IMR-90 (cell line): ENCODE results near the gene HIF1AN. TPM values are rescaled to one million over a fixed set of nuclear protein-coding genes. Genes with fewer than 3 reads are reported as not detected.

ENCODE experiments used
- ATAC-seq: fragments of 200-7000 bp; cut with Tn5 transposase; 2 replicates; pipeline ENCODE4 v1.9.1; 2020; ENCODE audit warnings: low read depth, mild to moderate bottlenecking, moderate library complexity
- BruUV-seq: library from RNA; stranded (reverse); fragments of 400-500 nt; replicated peaks from 2 replicates; lab custom pipeline; 2021; lab: Mats Ljungman, UMichigan
- CTCF ChIA-PET: fragments of 300-600 bp; formaldehyde crosslinking; extraction: SDS; loops from one replicate; lab custom pipeline; 2021; ENCODE audit warnings: antibody characterized with exemption; lab: Yijun Ruan, JAX
- POLR2A ChIA-PET: fragments of 300-600 bp; sonication (Branson Sonifier 250); formaldehyde crosslinking; loops from one replicate; lab custom pipeline; 2022; ENCODE audit warnings: antibody characterized with exemption; ENCODE audit not compliant: unreplicated experiment; lab: Charles Lee
- DNase-seq: peaks from one replicate; pipeline ENCODE4 v3.0.0; 2013
- H2AFZ ChIP-seq: replicated peaks from 2 replicates; pipeline ENCODE3; 2013; ENCODE audit warnings: low read length, mild to moderate bottlenecking; ENCODE audit not compliant: poor library complexity
- H2AK5ac ChIP-seq: 2 replicates; pipeline ENCODE4 v1.6.1; 2013; ENCODE audit warnings: low read depth, low read length, inconsistent platforms
- H2AK9ac ChIP-seq: replicated peaks from 2 replicates; pipeline ENCODE3; 2013; ENCODE audit warnings: mild to moderate bottlenecking, low read depth, low read length, moderate library complexity; ENCODE audit not compliant: poor library complexity
- H2BK120ac ChIP-seq: 2 replicates; pipeline ENCODE4 v1.6.1; 2013; ENCODE audit warnings: low read depth, low read length, inconsistent platforms
- H2BK15ac ChIP-seq: 3 replicates; pipeline ENCODE4 v1.6.1; 2013; ENCODE audit warnings: low read depth, low read length, inconsistent platforms
- H2BK20ac ChIP-seq: 2 replicates; pipeline ENCODE4 v1.6.1; 2013; ENCODE audit warnings: low read depth, mild to moderate bottlenecking, inconsistent platforms, low read length, moderate library complexity
- H2BK5ac ChIP-seq: 2 replicates; pipeline ENCODE4 v1.6.1; 2013; ENCODE audit warnings: mild to moderate bottlenecking, low read depth, low read length, inconsistent platforms; ENCODE audit not compliant: poor library complexity, severe bottlenecking
- H3K14ac ChIP-seq: replicated peaks from 2 replicates; pipeline ENCODE4 v1.6.1; 2013; ENCODE audit warnings: low read depth, low read length, inconsistent platforms
- H3K18ac ChIP-seq: 2 replicates; pipeline ENCODE4 v1.6.1; 2013; ENCODE audit warnings: low read depth, low read length, control low read depth
- H3K23ac ChIP-seq: 2 replicates; pipeline ENCODE4 v1.6.1; 2013; ENCODE audit warnings: low read depth, low read length, inconsistent platforms
- H3K27ac ChIP-seq: 2 replicates; pipeline ENCODE4 v1.5.1; 2013; ENCODE audit warnings: mild to moderate bottlenecking, control low read depth, low read length; ENCODE audit not compliant: insufficient read depth
- H3K27me3 ChIP-seq: 2 replicates; pipeline ENCODE4 v1.6.1; 2013; ENCODE audit warnings: low read length; ENCODE audit not compliant: control insufficient read depth, insufficient read depth
- H3K36me3 ChIP-seq: 2 replicates; pipeline ENCODE4 v1.6.1; 2013; ENCODE audit warnings: low read length, mixed read lengths; ENCODE audit not compliant: control insufficient read depth, insufficient read depth
- H3K4ac ChIP-seq: 2 replicates; pipeline ENCODE4 v1.6.1; 2013; ENCODE audit warnings: low read depth, low read length, inconsistent platforms
- H3K4me1 ChIP-seq: 2 replicates; pipeline ENCODE4 v1.6.1; 2013; ENCODE audit warnings: low read length, mixed read lengths; ENCODE audit not compliant: control insufficient read depth, insufficient read depth
- H3K4me2 ChIP-seq: 2 replicates; pipeline ENCODE4 v1.6.1; 2013; ENCODE audit warnings: low read depth, mild to moderate bottlenecking, control low read depth, low read length, moderate library complexity
- H3K4me3 ChIP-seq: 2 replicates; pipeline ENCODE4 v1.5.1; 2013; ENCODE audit warnings: low read depth, mild to moderate bottlenecking, control low read depth, low read length, moderate library complexity; ENCODE audit not compliant: insufficient read depth
- H3K56ac ChIP-seq: 2 replicates; pipeline ENCODE4 v1.6.1; 2013; ENCODE audit warnings: low read length, inconsistent platforms; ENCODE audit not compliant: insufficient read depth; ENCODE audit errors: extremely low read depth
- H3K79me1 ChIP-seq, 2 experiments: 2 replicates each; pipeline ENCODE4 v1.6.1; 2013; ENCODE audit warnings: low read length in 2 of 2, inconsistent platforms in 1 of 2, low read depth in 1 of 2
- H3K9ac ChIP-seq: 2 replicates; pipeline ENCODE4 v1.6.1; 2013; ENCODE audit warnings: low read depth, low read length, control low read depth
- H3K9me1 ChIP-seq: 2 replicates; pipeline ENCODE4 v1.6.1; 2013; ENCODE audit warnings: low read length, inconsistent platforms; ENCODE audit not compliant: insufficient read depth
- H3K9me3 ChIP-seq: 2 replicates; pipeline ENCODE4 v1.6.1; 2013; ENCODE audit warnings: low read length; ENCODE audit not compliant: control insufficient read depth, insufficient read depth
- H4K20me1 ChIP-seq: 2 replicates; pipeline ENCODE4 v1.6.1; 2013; ENCODE audit warnings: low read length, inconsistent platforms; ENCODE audit not compliant: insufficient read depth
- H4K5ac ChIP-seq: 2 replicates; pipeline ENCODE4 v1.6.1; 2013; ENCODE audit warnings: mild to moderate bottlenecking, low read depth, low read length, control low read depth
- H4K8ac ChIP-seq, 2 experiments: 2 replicates each; pipeline ENCODE4 v1.6.1; 2013; ENCODE audit warnings: low read depth in 2 of 2, low read length in 2 of 2, control low read depth in 1 of 2, inconsistent platforms in 1 of 2
- H4K91ac ChIP-seq: 2 replicates; pipeline ENCODE4 v1.6.1; 2013; ENCODE audit warnings: low read depth, low read length, inconsistent platforms; ENCODE audit not compliant: insufficient read depth
- BHLHE40 ChIP-seq: fragments of 150-350 bp; IDR thresholded peaks from 2 replicates; pipeline ENCODE4 v1.6.1; 2016; ENCODE audit warnings: mild to moderate bottlenecking, low read depth, low read length
- ELK1 ChIP-seq: fragments of 150-350 bp; IDR thresholded peaks from 2 replicates; pipeline ENCODE4 v1.6.1; 2016; ENCODE audit warnings: low read depth, mild to moderate bottlenecking, low read length, moderate library complexity, borderline replicate concordance
- FOS ChIP-seq: fragments of 150-350 bp; IDR thresholded peaks from 2 replicates; pipeline ENCODE4 v1.6.1; 2016; ENCODE audit warnings: low read depth, low read length
- MAFK ChIP-seq: IDR thresholded peaks from 2 replicates; pipeline ENCODE4 v1.6.1; 2012; ENCODE audit warnings: low read depth, low read length, improper control_type of control experiment
- MAZ ChIP-seq: IDR thresholded peaks from 2 replicates; pipeline ENCODE4 v1.6.1; 2012; ENCODE audit warnings: low read depth, mild to moderate bottlenecking, low read length, improper control_type of control experiment, moderate library complexity, borderline replicate concordance
- MXI1 ChIP-seq: IDR thresholded peaks from 2 replicates; pipeline ENCODE4 v1.6.1; 2012; ENCODE audit warnings: low read depth, mild to moderate bottlenecking, low read length, moderate library complexity, borderline replicate concordance
- POLR2A ChIP-seq: IDR thresholded peaks from 2 replicates; pipeline ENCODE4 v1.6.1; 2012; ENCODE audit warnings: mild to moderate bottlenecking, low read depth, low read length
- RAD21 ChIP-seq: IDR thresholded peaks from 2 replicates; pipeline ENCODE4 v1.6.1; 2012; ENCODE audit warnings: low read length, improper control_type of control experiment
- RCOR1 ChIP-seq: IDR thresholded peaks from 2 replicates; pipeline ENCODE4 v1.6.1; 2012; ENCODE audit warnings: mild to moderate bottlenecking, low read length, improper control_type of control experiment; ENCODE audit not compliant: insufficient replicate concordance
- RFX5 ChIP-seq: IDR thresholded peaks from 2 replicates; pipeline ENCODE4 v1.8.0; 2012; ENCODE audit warnings: low read depth, mild to moderate bottlenecking, low read length, moderate library complexity
- SMC3 ChIP-seq: fragments of 150-350 bp; IDR thresholded peaks from 2 replicates; pipeline ENCODE4 v1.6.1; 2016; ENCODE audit warnings: low read depth, mild to moderate bottlenecking, antibody characterized with exemption, low read length, moderate library complexity
- USF2 ChIP-seq: fragments of 150-350 bp; IDR thresholded peaks from 2 replicates; pipeline ENCODE4 v1.6.1; 2017; ENCODE audit warnings: mild to moderate bottlenecking, antibody characterized with exemption, low read length, low read depth
- WGBS, 2 experiments: methylation state at CpG; one replicate each; pipeline versions ENCODE4 v1.1.5 to v1.1.7; 2013; ENCODE audit warnings: missing lambda C conversion rate in 2 of 2; ENCODE audit not compliant: insufficient read length in 1 of 2; ENCODE audit errors: extremely low coverage in 2 of 2; 5-methylcytosine and 5-hydroxymethylcytosine counted together
- dilution Hi-C: fragments of 300-500 bp; cut with HindIII; formaldehyde crosslinking; loops from one replicate; pipeline ENCODE4 v1.14.3; 2018; ENCODE audit warnings: low sequenced_read_pairs; ENCODE audit not compliant: unreplicated experiment
- in situ Hi-C: fragments of 300-500 bp; cut with MboI; formaldehyde crosslinking; loops from 3 replicates; pipeline ENCODE4 v1.14.3; 2019; ENCODE audit warnings: low sequenced_read_pairs, inconsistent platforms, mixed read lengths
- intact Hi-C: fragments of 100-400 bp; cut with micrococcal nuclease; formaldehyde crosslinking; loops from 2 replicates; pipeline ENCODE4 v1.10.0; 2022
- polyA plus RNA-seq, 3 experiments: library from polyadenylated mRNA; depleted of rRNA; stranded (reverse); fragments of >200 nt; gene quantifications; 2 replicates each; pipeline ENCODE4 v1.2.3, GENCODE V29; 2012; ENCODE audit warnings: low replicate concordance in 1 of 3
- total RNA-seq: library from RNA; depleted of rRNA; stranded (reverse); fragments of >200 nt; gene quantifications from 2 replicates; pipeline ENCODE4 v1.2.3, GENCODE V29; 2012

HIF1AN gene
- total and polyA plus RNA-seq, 2 of the 4 experiments (the other 2 are of a cell fraction), result 10.2 to 10.3 TPM

GRCh38 chr10:100567249-100567648, 31.5 kb downstream of the HIF1AN start:
- no peak overlapping the region for H3K18ac ChIP-seq
- DNase-seq (no peak), ATAC-seq (no peak)
- no peak overlapping the region for H2BK5ac ChIP-seq
- no peaks in the 10 kb centered on the region for H3K36me3 ChIP-seq
- H3K4me3 ChIP-seq, result no peak overlapping the region
- in situ Hi-C loops (no loop called here), dilution Hi-C loops (no loop called here), intact Hi-C loops (loop anchor here (10.0 kb wide), 1 partner anchor 448 kb away; no protein-coding TSS in a partner anchor)
- H3K23ac ChIP-seq, result no peak overlapping the region
- no peak overlapping the region for H3K14ac ChIP-seq
- no peak overlapping the region for H4K8ac ChIP-seq
- ChIA-PET CTCF (no interaction called here), POLR2A (no interaction called here)
- no peak overlapping the region for H2BK20ac ChIP-seq
- no peaks in the 10 kb centered on the region for H4K20me1 ChIP-seq
- no peak overlapping the region for H2AK5ac ChIP-seq
- TF ChIP-seq RCOR1, result no peak
- TF ChIP-seq FOS, result no peak
- no peak for TF ChIP-seq MXI1
- no peak for TF ChIP-seq MAFK
- TF ChIP-seq MAZ, result no peak
- TF ChIP-seq ELK1, result no peak
- TF ChIP-seq SMC3, result no peak
- no peak for TF ChIP-seq RAD21
- TF ChIP-seq USF2, result no peak
- no peak for TF ChIP-seq RFX5
- no peak for TF ChIP-seq POLR2A
- no peak for TF ChIP-seq BHLHE40
- no peaks in the 10 kb centered on the region for H3K79me1 ChIP-seq
- H3K9ac ChIP-seq, result no peak overlapping the region
- no peak overlapping the region for H2BK15ac ChIP-seq
- H3K9me3 ChIP-seq, result no peaks in the 10 kb centered on the region
- H3K27ac ChIP-seq, result no peak overlapping the region
- H3K56ac ChIP-seq, result no peak overlapping the region
- H4K5ac ChIP-seq, result no peak overlapping the region
- H2AFZ ChIP-seq, result no peak overlapping the region
- no peak overlapping the region for H2BK120ac ChIP-seq
- H3K4me2 ChIP-seq, result no peak overlapping the region
- BruUV-seq, result no TSS peak
- H3K4ac ChIP-seq, result no peak overlapping the region
- no peak overlapping the region for H2AK9ac ChIP-seq
- H3K9me1 ChIP-seq, result peaks cover 3% of the 10 kb centered on the region; the same call in 1 of the 2 replicates
- peaks cover 67% of the 10 kb centered on the region for H3K27me3 ChIP-seq
- no CpG with 5 or more reads among the region's 11 CpGs for WGBS, 2 experiments
- no peak overlapping the region for H4K91ac ChIP-seq
- no peaks in the 10 kb centered on the region for H3K4me1 ChIP-seq
